ENCODE results near the gene S100A5. TPM values are rescaled to one million over a fixed set of nuclear protein-coding genes. Genes with fewer than 3 reads are reported as not detected.

The S100A5 gene
- total RNA-seq, 1 donor from 2014 or later = not detected

- TF ChIP-seq, protein P1, sequence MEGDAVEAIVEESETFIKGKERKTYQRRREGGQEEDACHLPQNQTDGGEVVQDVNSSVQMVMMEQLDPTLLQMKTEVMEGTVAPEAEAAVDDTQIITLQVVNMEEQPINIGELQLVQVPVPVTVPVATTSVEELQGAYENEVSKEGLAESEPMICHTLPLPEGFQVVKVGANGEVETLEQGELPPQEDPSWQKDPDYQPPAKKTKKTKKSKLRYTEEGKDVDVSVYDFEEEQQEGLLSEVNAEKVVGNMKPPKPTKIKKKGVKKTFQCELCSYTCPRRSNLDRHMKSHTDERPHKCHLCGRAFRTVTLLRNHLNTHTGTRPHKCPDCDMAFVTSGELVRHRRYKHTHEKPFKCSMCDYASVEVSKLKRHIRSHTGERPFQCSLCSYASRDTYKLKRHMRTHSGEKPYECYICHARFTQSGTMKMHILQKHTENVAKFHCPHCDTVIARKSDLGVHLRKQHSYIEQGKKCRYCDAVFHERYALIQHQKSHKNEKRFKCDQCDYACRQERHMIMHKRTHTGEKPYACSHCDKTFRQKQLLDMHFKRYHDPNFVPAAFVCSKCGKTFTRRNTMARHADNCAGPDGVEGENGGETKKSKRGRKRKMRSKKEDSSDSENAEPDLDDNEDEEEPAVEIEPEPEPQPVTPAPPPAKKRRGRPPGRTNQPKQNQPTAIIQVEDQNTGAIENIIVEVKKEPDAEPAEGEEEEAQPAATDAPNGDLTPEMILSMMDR (IDR thresholded peaks at IDR 0.05; ENCODE audit: partially characterized antibody, unreplicated experiment) = no peak
- no peak overlapping the region for H3K4me3 Mint-ChIP-seq (ENCODE audit: unreplicated experiment)
- H3K36me3 Mint-ChIP-seq (ENCODE audit: unreplicated experiment) = no peaks in the 10 kb centered on the region
- DNase-seq = no peak
- peaks cover 11% of the 10 kb centered on the region for H3K4me1 Mint-ChIP-seq (ENCODE audit: low read depth, unreplicated experiment)
- H3K27me3 Mint-ChIP-seq (ENCODE audit: unreplicated experiment) = peaks cover 7% of the 10 kb centered on the region
- peaks cover 6% of the 10 kb centered on the region for H3K9me3 Mint-ChIP-seq (ENCODE audit: unreplicated experiment)
- H3K27ac Mint-ChIP-seq (ENCODE audit: unreplicated experiment) = no peak overlapping the region
Measured at GRCh38 chr1:153561466-153561985, 20.8 kb upstream of the S100A5 start.

DNA sequence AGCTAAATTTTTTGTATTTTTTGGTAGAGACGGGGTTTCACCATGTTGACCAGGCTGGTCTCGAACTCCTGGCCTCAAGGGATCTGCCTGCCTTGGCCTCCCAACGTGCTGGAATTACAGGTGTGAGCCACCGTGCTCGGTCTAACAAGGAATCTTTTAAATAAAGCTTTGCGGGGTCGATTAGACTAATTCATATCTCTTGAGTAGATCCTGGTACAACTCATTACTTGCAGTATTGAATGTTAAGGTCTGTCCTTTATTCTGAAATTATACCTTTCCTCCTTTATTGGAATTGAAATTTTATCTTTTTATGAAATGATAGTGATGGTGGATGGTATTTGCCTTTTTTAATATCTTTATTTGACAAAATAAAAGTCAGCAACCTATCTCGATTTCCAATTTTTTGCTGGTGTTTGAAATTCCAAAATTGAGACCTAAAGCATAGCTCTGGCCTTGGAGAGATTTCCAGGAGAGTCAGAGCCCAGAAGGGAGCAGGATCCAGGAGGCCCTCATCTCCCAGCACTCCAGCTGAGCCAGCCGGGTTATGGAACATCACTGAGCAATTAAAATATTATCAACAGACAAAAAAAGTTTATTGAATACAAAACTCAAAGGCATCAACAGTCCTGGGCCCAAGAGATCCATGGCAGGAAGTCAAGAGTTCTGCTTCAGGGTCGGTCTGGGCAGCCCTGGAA is 20.2 kb upstream of the S100A5 start:
- peaks cover 9% of the 10 kb centered on the region for H3K4me1 Mint-ChIP-seq (ENCODE audit: low read depth, unreplicated experiment)
- DNase-seq = no peak
- H3K27ac Mint-ChIP-seq (ENCODE audit: unreplicated experiment) = no peak overlapping the region
- peaks cover 7% of the 10 kb centered on the region for H3K27me3 Mint-ChIP-seq (ENCODE audit: unreplicated experiment)
- no peak overlapping the region for H3K4me3 Mint-ChIP-seq (ENCODE audit: unreplicated experiment)
- no peaks in the 10 kb centered on the region for H3K36me3 Mint-ChIP-seq (ENCODE audit: unreplicated experiment)
- TF ChIP-seq, protein P1 (IDR thresholded peaks at IDR 0.05; ENCODE audit: partially characterized antibody, unreplicated experiment) = no peak
- peaks cover 4% of the 10 kb centered on the region for H3K9me3 Mint-ChIP-seq (ENCODE audit: unreplicated experiment)

- no peak for DNase-seq
- peaks cover 6% of the 10 kb centered on the region for H3K4me1 Mint-ChIP-seq (ENCODE audit: low read depth, unreplicated experiment)
- H3K27ac Mint-ChIP-seq (ENCODE audit: unreplicated experiment) = no peak overlapping the region
- H3K36me3 Mint-ChIP-seq (ENCODE audit: unreplicated experiment) = no peaks in the 10 kb centered on the region
- H3K9me3 Mint-ChIP-seq (ENCODE audit: unreplicated experiment) = peaks cover 1% of the 10 kb centered on the region
- TF ChIP-seq, protein P1 (IDR thresholded peaks at IDR 0.05; ENCODE audit: partially characterized antibody, unreplicated experiment) = no peak
- no peak overlapping the region for H3K4me3 Mint-ChIP-seq (ENCODE audit: unreplicated experiment)
- H3K27me3 Mint-ChIP-seq (ENCODE audit: unreplicated experiment) = peaks cover 6% of the 10 kb centered on the region
Measured at GRCh38 chr1:153560241-153560640, 19.5 kb upstream of the S100A5 start.

DNA sequence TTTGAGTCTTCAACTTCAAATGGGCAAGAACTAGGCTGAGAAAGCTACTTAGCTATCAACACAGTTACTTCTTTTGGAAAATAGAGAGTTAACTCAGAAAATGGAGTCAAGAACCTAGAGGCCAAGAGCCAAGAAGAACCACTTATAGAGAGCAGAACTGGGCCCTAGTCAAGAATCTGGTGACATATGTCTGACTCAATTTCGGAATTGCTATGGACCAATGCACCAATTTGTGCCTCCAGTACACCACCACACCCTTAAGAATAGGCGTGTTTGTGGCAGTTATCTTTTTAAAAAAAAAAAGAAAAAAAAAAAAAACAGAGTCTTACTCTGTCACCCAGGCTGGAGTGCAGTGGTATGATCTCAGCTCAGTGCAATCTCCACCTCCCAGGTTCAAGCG is 17.1 kb upstream of the S100A5 start:
- TF ChIP-seq, protein P1 (IDR thresholded peaks at IDR 0.05; ENCODE audit: partially characterized antibody, unreplicated experiment) = no peak
- no peaks in the 10 kb centered on the region for H3K36me3 Mint-ChIP-seq (ENCODE audit: unreplicated experiment)
- peaks cover 2% of the 10 kb centered on the region for H3K4me1 Mint-ChIP-seq (ENCODE audit: low read depth, unreplicated experiment)
- H3K27me3 Mint-ChIP-seq (ENCODE audit: unreplicated experiment) = peaks cover 7% of the 10 kb centered on the region
- H3K27ac Mint-ChIP-seq (ENCODE audit: unreplicated experiment) = no peak overlapping the region
- no peaks in the 10 kb centered on the region for H3K9me3 Mint-ChIP-seq (ENCODE audit: unreplicated experiment)
- no peak for DNase-seq
- no peak overlapping the region for H3K4me3 Mint-ChIP-seq (ENCODE audit: unreplicated experiment)

GRCh38 chr1:153556348-153556747 is 15.6 kb upstream of the S100A5 start:
- Mint-ChIP-seq H3K4me3 (ENCODE audit: unreplicated experiment) (no peak overlapping the region), H3K36me3 (ENCODE audit: unreplicated experiment) (no peaks in the 10 kb centered on the region), H3K9me3 (ENCODE audit: unreplicated experiment) (no peaks in the 10 kb centered on the region), H3K4me1 (ENCODE audit: low read depth, unreplicated experiment) (peaks cover 2% of the 10 kb centered on the region), H3K27ac (ENCODE audit: unreplicated experiment) (no peak overlapping the region), H3K27me3 (ENCODE audit: unreplicated experiment) (peaks cover 6% of the 10 kb centered on the region)
- DNase-seq = no peak
- TF ChIP-seq, protein P1 (IDR thresholded peaks at IDR 0.05; ENCODE audit: partially characterized antibody, unreplicated experiment) = no peak

Data from glutamatergic neuron (in vitro differentiated cells).